NCI-H748 treated with DMSO at 0.1 percent for 48 hours (cell line): ENCODE data around the gene LRRC43.

Experiments used
- DNase-seq: peaks from one replicate; lab custom pipeline; 2025; lab: John Stamatoyannopoulos, UW

The LRRC43 gene, protein sequence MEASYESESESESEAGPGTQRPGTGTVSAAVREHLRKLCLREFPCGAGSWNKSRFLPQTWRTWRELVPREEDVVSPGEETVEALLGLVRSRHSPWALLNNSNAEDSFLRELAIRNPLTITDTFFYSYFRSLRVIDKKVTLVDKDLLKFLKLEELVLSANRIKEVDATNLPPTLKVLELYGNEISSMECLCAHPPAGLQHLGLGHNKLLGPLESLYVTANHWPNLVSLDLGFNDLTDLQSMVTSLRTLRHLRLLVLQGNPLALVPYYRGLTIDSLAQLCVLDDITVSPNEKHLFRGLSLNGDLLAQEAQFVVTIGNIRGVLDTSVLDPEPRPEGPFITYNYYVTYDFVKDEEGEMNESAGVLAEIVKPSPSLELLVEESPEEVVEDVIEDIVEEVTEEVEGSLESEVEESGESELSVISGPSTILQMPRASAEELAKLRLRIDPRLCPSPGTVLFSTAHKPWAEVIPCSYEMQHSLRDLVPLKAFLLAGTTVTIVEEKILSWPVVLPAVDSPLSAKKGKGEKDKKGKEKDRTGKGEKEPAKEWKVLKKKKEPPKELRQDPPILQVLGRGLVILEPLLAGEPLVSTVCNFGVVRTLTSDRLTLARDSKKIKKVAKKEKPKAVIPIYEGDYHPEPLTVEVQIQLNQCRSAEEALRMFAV

DNA sequence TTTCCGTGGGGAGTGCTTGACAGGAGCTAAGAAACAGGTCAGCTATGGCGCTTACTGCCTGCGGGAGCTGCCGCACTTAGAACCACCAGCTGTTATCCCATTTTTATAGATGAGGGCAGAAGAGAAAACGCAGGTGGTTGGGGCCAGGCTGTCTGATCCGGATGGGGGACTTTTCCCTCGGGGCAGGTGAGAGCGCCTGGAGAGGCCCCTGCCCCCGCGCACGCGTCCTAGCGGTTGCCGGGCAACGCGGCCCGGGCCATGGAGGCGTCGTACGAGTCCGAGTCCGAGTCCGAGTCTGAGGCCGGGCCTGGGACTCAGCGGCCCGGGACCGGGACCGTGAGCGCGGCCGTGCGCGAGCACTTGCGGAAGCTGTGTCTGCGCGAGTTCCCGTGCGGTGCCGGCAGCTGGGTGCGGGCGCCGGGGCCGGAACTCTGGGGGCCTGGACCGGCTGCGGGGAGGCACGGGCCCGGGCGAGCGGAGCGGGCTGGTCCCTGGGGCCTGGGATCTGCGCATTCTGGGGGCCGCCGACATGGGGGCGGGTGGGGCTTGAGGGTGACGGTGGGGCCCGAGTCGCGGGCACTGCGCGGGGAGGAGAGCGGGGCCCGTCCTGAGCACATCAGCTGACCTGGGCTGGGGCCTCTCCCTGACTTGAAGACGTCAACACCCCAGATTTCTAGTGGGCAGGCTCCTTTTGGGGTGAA is at the start of gene LRRC43:
TSS of gene LRRC43 (plus strand) at position 237 of the 701 bp plus-strand sequence. CDS start at position 259, 22 bp downstream.
- DNase-seq: peak; percentile 39

- DNase-seq: no peak
These were observed 49.6 kb upstream of the LRRC43 start for GRCh38 chr12:122133192-122133950.

DNA sequence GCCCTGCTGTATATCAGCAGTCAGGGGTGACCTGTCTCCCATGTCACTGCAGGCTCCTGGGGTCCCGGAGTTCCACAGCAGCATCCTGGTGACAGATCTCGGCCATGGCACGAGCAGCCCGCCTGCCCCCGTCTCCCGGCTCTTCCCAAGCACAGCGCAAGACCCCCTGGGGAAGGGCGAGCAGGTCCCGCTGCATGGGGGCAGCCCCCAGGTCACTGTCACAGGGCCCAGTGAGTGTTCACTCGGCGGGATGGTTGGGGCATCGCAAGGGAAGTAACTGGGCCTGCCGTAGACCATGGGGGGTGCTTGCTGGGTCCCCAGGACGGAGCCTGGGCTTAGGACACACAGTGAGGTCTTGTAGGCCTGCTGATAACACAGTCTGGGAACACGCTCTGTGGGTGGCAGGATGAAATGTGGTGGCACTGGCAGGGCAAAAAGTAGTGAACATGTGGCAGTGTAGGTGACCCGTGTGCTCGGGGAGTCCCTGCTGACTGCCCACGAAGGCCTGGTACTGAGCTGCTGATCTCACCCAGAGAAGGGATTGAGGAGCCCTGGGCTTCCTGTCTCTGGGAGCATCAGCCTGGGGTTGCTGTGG is 47.4 kb upstream of the LRRC43 start:
- DNase-seq: no peak

DNA sequence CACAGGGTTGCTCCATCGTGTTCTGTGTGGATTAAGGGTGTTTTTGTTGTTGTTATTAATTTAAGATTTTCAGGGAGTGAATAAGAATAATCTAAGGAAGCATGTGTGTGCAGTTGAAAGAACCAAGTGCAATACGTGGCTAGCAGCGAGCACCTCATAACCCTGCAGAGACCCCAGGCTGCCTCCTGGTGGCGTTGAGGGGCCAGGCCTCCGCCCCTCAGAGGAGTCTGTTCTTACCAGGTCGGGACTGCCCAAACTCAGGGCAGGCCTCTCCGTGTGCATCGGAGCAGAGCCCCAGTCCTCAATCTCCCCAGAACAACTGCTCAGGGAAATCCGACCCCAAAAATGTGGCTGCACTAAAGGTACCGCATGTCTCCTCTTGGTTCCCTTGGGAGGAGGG is 45.7 kb upstream of the LRRC43 start:
- no peak for DNase-seq

DNA sequence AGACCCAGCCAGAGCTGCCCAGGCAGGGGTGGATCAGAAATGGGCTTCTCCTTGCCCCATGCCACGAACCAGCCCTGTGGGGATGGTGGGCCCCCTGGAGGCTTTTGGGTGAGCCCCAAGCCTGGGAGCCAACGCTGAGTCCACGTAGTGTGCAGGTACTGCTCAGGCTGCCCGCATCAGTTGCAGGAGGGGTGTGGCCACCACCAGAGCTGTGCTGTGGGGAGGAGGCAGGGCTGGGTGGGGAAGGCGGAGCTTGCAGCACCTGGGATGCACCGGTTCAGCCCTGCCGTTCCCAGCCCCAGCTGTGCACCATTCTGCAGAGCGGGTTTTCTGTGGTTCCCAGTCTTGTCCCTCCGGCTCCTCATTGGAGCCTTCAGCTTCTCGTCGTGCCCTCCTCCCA is 45.2 kb upstream of the LRRC43 start:
- DNase-seq: no peak

GRCh38 chr12:122138181-122138580 is 44.7 kb upstream of the LRRC43 start:
- no peak for DNase-seq

GRCh38 chr12:122138616-122139015 is 44.3 kb upstream of the LRRC43 start:
- no peak for DNase-seq

GRCh38 chr12:122139266-122139665 is 43.7 kb upstream of the LRRC43 start:
- no peak for DNase-seq

- DNase-seq: no peak
These were observed 43.0 kb upstream of the LRRC43 start for GRCh38 chr12:122139941-122140340.

- DNase-seq: no peak
These were observed 42.3 kb upstream of the LRRC43 start for GRCh38 chr12:122140467-122141257.

- no peak for DNase-seq
These were observed 40.8 kb upstream of the LRRC43 start for GRCh38 chr12:122141911-122142725.

- no peak for DNase-seq
These were observed 40.1 kb upstream of the LRRC43 start for GRCh38 chr12:122142857-122143256.

- DNase-seq: no peak
These were observed 38.0 kb upstream of the LRRC43 start for GRCh38 chr12:122144885-122145284.

- no peak for DNase-seq
These were observed 37.2 kb upstream of the LRRC43 start for GRCh38 chr12:122145505-122146330.

DNA sequence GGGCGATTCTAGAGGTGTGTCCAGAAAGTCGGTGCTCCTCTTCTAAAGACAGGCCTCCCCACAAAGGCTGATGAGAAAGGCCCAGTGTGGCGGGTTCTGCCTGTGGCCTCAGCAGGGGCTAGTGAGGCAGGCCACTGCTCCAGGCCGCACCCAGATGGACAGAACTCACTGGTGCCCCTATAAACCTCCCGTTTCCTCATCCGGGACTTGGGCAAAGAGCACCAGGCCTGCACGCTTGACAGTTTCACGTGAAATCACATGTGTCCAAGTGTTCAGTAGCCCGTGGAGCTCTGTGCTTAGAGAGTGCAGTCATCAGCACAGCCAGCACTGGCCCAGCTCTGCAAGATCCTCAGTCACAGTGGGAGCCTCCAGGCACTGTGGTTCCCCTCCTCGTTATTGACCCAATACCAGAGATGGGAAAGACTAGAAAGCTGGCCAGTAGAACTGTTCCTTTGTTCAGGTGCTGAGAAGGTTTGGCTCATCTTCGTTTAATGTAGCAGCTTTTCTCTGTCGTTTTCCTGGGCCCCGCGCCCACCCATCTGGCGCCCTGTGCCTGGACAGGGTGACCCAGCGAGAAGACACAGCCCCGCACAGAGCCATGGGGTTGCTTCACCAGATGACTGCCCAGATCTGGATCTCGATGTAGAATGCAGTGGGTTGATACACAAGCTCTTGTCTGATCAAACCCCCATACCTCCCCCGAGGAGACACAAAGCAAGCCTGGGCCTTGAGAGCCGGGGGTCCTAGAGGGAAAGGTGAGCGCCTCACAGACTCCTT is 35.2 kb upstream of the LRRC43 start:
- no peak for DNase-seq

- DNase-seq: no peak
These were observed 34.3 kb upstream of the LRRC43 start for GRCh38 chr12:122148657-122149056.

DNA sequence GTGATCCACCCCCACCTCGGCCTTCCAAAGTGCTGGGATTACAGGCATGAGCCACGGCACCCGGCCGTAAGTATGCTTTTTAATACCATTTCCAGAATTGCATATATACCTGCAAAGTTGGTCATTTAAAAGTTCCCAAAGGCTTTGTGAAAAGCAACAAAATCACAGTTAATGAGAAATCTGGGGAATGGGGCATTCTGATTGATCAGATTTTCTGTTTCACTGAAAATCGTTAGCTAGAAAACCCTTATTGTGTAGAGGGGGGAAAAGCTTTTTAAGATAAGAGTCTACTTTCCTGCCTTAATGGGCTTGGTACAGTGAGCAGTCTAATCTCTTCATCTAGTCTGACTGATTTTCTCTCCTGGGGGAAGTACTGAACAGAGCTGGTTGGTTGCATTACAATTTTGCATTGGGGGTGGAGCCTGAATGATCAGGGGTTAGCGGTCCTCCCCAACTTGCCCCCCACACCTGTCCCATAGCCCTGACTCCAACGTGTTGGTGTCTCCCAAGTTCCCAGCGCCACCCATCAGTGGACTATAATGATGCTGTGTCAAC is 32.7 kb upstream of the LRRC43 start:
- no peak for DNase-seq

DNA sequence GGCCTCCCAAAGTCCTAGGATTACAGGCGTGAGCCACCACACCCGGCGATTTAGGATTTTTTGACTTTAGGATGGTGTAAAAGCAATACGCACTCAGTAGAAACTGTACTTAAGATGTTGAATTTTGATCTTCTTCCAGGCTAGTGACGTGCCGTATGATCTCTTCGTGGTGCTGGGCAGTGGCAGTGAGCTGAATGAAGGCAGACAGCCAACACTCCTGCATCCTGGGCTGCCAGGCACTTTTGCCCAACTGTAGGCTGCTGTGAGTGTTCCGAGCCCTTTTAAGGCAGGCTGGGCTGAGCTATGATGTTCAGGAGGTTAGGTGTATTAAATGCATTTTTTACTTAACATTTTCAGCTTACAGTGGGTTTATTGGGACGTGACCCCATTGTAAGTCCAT is 30.2 kb upstream of the LRRC43 start:
- DNase-seq: no peak
